Measurements from ENCODE around the gene LYPD6B.

LYPD6B gene

GRCh38 chr2:149160195-149160594, 121.7 kb downstream of the LYPD6B start:
- no peak for TF ChIP-seq CTCF (conservative IDR thresholded peaks at IDR 0.05; ENCODE audit: low read depth, low read length)
- Histone ChIP-seq H3K27me3 (ENCODE audit: insufficient read depth, low read depth) (no peaks in the 10 kb centered on the region), H3K4me3 (IDR thresholded peaks at IDR 0.05; ENCODE audit: insufficient read depth, low read depth, low read length) (no peak overlapping the region), H3K79me2 (ENCODE audit: insufficient read depth, low read depth) (no peaks in the 10 kb centered on the region), H2AFZ (ENCODE audit: low read depth) (no peak overlapping the region), H3K27ac (no peak overlapping the region), H3K4me1 (ENCODE audit: low read depth, poor library complexity, severe bottlenecking) (peaks cover 19% of the 10 kb centered on the region), H3K36me3 (ENCODE audit: insufficient read depth) (no peaks in the 10 kb centered on the region), H3K9ac (no peak overlapping the region), H3K4me2 (peak overlapping the region; percentile 30; the same call in 1 of the 2 replicates), H4K20me1 (ENCODE audit: insufficient read depth) (no peaks in the 10 kb centered on the region)

GRCh38 chr2:149160701-149161217, 122.3 kb downstream of the LYPD6B start:
- Histone ChIP-seq H3K9ac (no peak overlapping the region), H3K27me3 (ENCODE audit: insufficient read depth, low read depth) (no peaks in the 10 kb centered on the region), H3K4me2 (peak overlapping the region; percentile 30; the same call in 1 of the 2 replicates), H3K79me2 (ENCODE audit: insufficient read depth, low read depth) (no peaks in the 10 kb centered on the region), H3K4me3 (IDR thresholded peaks at IDR 0.05; ENCODE audit: insufficient read depth, low read depth, low read length) (no peak overlapping the region), H2AFZ (ENCODE audit: low read depth) (no peak overlapping the region), H3K4me1 (ENCODE audit: low read depth, poor library complexity, severe bottlenecking) (peaks cover 19% of the 10 kb centered on the region), H3K36me3 (ENCODE audit: insufficient read depth) (no peaks in the 10 kb centered on the region), H3K27ac (no peak overlapping the region), H4K20me1 (ENCODE audit: insufficient read depth) (no peaks in the 10 kb centered on the region)
- no peak for TF ChIP-seq CTCF (conservative IDR thresholded peaks at IDR 0.05; ENCODE audit: low read depth, low read length)

GRCh38 chr2:149161481-149162225, 123.2 kb downstream of the LYPD6B start:
- TF ChIP-seq CTCF (conservative IDR thresholded peaks at IDR 0.05; ENCODE audit: low read depth, low read length): no peak
- H2AFZ ChIP-seq (ENCODE audit: low read depth): no peak overlapping the region
- no peak overlapping the region for H3K9ac ChIP-seq
- no peaks in the 10 kb centered on the region for H3K27me3 ChIP-seq (ENCODE audit: insufficient read depth, low read depth)
- no peak overlapping the region for H3K4me3 ChIP-seq (IDR thresholded peaks at IDR 0.05; ENCODE audit: insufficient read depth, low read depth, low read length)
- H3K36me3 ChIP-seq (ENCODE audit: insufficient read depth): no peaks in the 10 kb centered on the region
- H3K79me2 ChIP-seq (ENCODE audit: insufficient read depth, low read depth): no peaks in the 10 kb centered on the region
- H3K4me1 ChIP-seq (ENCODE audit: low read depth, poor library complexity, severe bottlenecking): peaks cover 20% of the 10 kb centered on the region
- no peak overlapping the region for H3K27ac ChIP-seq
- no peaks in the 10 kb centered on the region for H4K20me1 ChIP-seq (ENCODE audit: insufficient read depth)
- H3K4me2 ChIP-seq: peak overlapping the region; percentile 30; the same call in 1 of the 2 replicates

GRCh38 chr2:149164296-149164695, 125.8 kb downstream of the LYPD6B start:
- H3K4me1 ChIP-seq (ENCODE audit: low read depth, poor library complexity, severe bottlenecking): peaks cover 33% of the 10 kb centered on the region
- H3K9ac ChIP-seq: no peak overlapping the region
- no peak overlapping the region for H3K4me3 ChIP-seq (IDR thresholded peaks at IDR 0.05; ENCODE audit: insufficient read depth, low read depth, low read length)
- no peaks in the 10 kb centered on the region for H4K20me1 ChIP-seq (ENCODE audit: insufficient read depth)
- no peak overlapping the region for H3K4me2 ChIP-seq
- H2AFZ ChIP-seq (ENCODE audit: low read depth): no peak overlapping the region
- no peak for TF ChIP-seq CTCF (conservative IDR thresholded peaks at IDR 0.05; ENCODE audit: low read depth, low read length)
- no peaks in the 10 kb centered on the region for H3K79me2 ChIP-seq (ENCODE audit: insufficient read depth, low read depth)
- no peak overlapping the region for H3K27ac ChIP-seq
- H3K27me3 ChIP-seq (ENCODE audit: insufficient read depth, low read depth): no peaks in the 10 kb centered on the region
- H3K36me3 ChIP-seq (ENCODE audit: insufficient read depth): no peaks in the 10 kb centered on the region

Measured in KMS-11 (cell line).